GM23338 (cell line): ENCODE measurements around the gene ETV2.

Experiments
- CREB1 ChIP-seq: fragments of 250-450 bp; sonication (Bioruptor Pico); IDR thresholded peaks from 2 replicates; pipeline ENCODE4 v1.5.0; 2020; ENCODE audit warnings: low read depth, mild to moderate bottlenecking, moderate library complexity
- EZH2 ChIP-seq: fragments of 200-600 bp; sonication (generic); IDR thresholded peaks from one replicate; pipeline ENCODE4 v1.8.0; 2017; ENCODE audit warnings: antibody characterized with exemption, mild to moderate bottlenecking, low read depth; ENCODE audit not compliant: unreplicated experiment
- JUNB ChIP-seq: IDR thresholded peaks from one replicate; pipeline ENCODE4 v1.6.1; 2016; ENCODE audit warnings: antibody characterized with exemption; ENCODE audit not compliant: unreplicated experiment
- POLR2AphosphoS5 ChIP-seq: IDR thresholded peaks from 2 replicates; pipeline ENCODE4 v1.6.1; 2016; ENCODE audit warnings: antibody characterized with exemption, low read depth
- ZNF114 ChIP-seq: fragments of 250-450 bp; sonication (Bioruptor Pico); IDR thresholded peaks from 2 replicates; pipeline ENCODE4 v1.5.0; 2020; ENCODE audit warnings: mild to moderate bottlenecking, moderate library complexity
- TF ChIP-seq, protein P1 (sequence below), 2 experiments: fragments of 200-600 bp in 1 of 2; sonication (generic) in 1 of 2; conservative IDR thresholded peaks; 2 replicates each; pipeline versions ENCODE4 v1.5.1 to v1.6.1; 2016 to 2017; ENCODE audit warnings: antibody characterized with exemption in 2 of 2, low read depth in 2 of 2, mild to moderate bottlenecking in 2 of 2, moderate library complexity in 1 of 2

DNA sequence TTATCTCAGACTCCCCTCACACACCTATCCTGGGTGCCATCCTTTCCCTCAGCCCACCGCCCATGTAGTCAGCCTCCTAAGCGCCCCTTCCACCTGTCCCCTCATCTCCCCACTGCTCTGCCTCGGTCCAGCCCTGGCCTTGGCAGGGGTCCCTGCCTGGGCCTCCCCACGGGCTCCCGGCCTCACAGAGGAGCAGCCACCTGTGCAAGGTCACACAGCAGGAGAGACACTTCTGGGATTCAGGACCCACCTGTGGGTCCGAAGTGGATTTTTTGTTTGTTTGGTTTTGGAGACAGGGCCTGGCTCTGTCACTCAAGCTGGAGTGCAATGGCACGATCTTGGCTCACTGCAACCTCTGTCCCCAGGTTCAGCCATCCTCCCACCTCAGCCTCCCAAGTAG lies 24.1 kb downstream of the ETV2 start:
- TF ChIP-seq CREB1, result no peak
- TF ChIP-seq, protein P1, sequence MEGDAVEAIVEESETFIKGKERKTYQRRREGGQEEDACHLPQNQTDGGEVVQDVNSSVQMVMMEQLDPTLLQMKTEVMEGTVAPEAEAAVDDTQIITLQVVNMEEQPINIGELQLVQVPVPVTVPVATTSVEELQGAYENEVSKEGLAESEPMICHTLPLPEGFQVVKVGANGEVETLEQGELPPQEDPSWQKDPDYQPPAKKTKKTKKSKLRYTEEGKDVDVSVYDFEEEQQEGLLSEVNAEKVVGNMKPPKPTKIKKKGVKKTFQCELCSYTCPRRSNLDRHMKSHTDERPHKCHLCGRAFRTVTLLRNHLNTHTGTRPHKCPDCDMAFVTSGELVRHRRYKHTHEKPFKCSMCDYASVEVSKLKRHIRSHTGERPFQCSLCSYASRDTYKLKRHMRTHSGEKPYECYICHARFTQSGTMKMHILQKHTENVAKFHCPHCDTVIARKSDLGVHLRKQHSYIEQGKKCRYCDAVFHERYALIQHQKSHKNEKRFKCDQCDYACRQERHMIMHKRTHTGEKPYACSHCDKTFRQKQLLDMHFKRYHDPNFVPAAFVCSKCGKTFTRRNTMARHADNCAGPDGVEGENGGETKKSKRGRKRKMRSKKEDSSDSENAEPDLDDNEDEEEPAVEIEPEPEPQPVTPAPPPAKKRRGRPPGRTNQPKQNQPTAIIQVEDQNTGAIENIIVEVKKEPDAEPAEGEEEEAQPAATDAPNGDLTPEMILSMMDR (conservative IDR thresholded peaks at IDR 0.05; ENCODE audit: low read depth in 2 of 2), result no peak
- TF ChIP-seq EZH2, result no peak
- no peak for TF ChIP-seq ZNF114 (CRISPR knock-in tag)
- no peak for TF ChIP-seq JUNB
- TF ChIP-seq POLR2AphosphoS5, result no peak
